HG03558 (cell line): ENCODE data around the gene TTYH3.
"Not testable (repeated sequence)": the region's sequence is repeated elsewhere in the genome, so short reads cannot be mapped to it uniquely, and the experiment has no call there.

ENCODE experiments used
- ATAC-seq: cut with Tn5 transposase; IDR thresholded peaks from one replicate; pipeline ENCODE4 v1.9.1; 2021; ENCODE audit warnings: moderate number of reproducible peaks; ENCODE audit not compliant: unreplicated experiment; ENCODE audit errors: extremely low read depth

TTYH3 gene, protein sequence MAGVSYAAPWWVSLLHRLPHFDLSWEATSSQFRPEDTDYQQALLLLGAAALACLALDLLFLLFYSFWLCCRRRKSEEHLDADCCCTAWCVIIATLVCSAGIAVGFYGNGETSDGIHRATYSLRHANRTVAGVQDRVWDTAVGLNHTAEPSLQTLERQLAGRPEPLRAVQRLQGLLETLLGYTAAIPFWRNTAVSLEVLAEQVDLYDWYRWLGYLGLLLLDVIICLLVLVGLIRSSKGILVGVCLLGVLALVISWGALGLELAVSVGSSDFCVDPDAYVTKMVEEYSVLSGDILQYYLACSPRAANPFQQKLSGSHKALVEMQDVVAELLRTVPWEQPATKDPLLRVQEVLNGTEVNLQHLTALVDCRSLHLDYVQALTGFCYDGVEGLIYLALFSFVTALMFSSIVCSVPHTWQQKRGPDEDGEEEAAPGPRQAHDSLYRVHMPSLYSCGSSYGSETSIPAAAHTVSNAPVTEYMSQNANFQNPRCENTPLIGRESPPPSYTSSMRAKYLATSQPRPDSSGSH

GRCh38 chr7:2631946-2632732 lies at the start of gene TTYH3:
TTYH3 (plus strand) TSS chr7:2631986; CDS start chr7:2632156, 170 bp downstream.
- peak; percentile 12 for ATAC-seq

- ATAC-seq = no peak
Observed at GRCh38 chr7:2582006-2582735, 49.6 kb upstream of the TTYH3 start.

- no peak for ATAC-seq
Observed at GRCh38 chr7:2583798-2584580, 47.8 kb upstream of the TTYH3 start.

DNA sequence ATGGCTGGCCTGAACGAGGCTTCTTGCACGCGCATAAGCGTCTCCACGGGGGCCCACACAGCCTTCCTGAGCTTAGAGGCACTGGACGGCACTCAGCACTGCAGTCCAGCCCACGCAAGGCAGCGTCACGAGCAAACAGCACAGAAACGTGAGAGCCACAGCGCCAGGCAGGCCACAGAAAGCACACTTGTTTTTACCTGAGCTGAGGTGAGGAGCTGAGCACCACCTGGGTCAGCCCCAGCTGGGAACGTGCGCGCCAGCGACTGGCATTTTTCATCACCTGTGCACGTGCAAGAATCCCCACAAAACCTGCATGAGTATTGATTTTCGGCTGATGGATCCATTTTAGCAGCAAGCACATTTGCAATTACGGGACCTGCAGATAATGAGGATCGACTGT lies 46.3 kb upstream of the TTYH3 start:
- no peak for ATAC-seq

GRCh38 chr7:2586326-2587020 lies 45.3 kb upstream of the TTYH3 start:
- ATAC-seq = no peak

GRCh38 chr7:2587134-2587533 lies 44.7 kb upstream of the TTYH3 start:
- no peak for ATAC-seq

- ATAC-seq = no peak
Observed at GRCh38 chr7:2587778-2588177, 44.0 kb upstream of the TTYH3 start.

DNA sequence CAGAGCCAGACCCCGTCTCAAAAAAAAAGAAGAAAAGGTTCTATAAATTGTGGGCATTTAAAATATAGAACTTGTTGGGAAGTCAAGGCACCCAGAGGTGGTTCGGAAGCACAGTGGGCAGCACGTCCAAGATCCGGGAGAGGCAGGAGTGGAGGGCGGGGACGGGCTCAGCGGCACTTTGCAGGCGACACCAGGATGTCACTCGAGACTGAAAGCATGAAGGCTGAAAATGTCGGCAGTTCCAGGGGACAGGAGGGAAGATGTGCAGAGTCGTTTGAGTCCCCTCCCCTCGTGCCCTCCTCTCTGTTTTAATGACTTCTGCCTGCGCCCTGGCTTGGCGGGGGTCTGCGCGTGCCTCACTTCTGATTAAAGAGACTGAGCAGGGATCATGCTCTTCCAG lies 42.4 kb upstream of the TTYH3 start:
- ATAC-seq = no peak

DNA sequence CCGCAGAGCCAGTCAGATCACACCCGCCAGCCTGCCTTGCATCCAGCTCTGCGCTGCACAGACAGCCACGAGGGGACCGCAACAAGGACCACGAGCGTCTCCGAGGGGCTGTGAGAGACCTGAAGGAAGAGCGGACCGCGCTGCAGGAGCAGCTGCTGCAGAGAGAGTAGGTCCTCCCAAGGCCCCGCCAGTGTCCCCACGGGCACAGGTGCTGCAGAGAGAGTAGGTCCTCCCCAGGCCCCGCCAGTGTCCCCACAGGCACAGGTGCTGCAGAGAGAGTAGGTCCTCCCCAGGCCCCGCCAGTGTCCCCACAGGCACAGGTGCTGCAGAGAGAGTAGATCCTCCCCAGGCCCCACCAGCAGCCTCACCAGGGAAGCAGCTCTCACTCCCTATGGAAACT lies 41.8 kb upstream of the TTYH3 start:
- ATAC-seq = not testable (repeated sequence)

DNA sequence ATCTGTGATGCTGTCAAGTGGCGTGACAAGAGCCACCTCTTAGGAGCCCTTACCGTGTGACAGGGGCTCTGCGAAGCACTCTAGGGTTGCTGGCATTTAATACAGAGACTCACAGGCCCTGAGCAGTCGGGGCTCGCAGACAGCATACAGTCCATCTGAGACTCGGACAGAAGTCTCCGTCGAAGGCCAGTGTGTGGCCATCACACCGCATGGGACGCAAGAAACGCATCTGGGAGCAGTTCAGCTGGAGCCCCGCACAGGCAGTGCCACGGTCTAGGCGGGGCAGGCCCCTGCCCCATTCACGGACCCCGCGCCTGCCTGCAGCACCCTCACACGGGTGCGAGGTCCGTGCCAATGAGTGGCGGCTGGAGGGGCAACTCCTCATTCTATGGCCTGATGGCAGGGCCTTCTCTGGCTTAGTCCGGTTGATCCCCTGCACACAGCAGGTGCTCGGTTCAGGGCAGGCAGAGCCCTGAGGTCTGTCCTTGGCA lies 39.4 kb upstream of the TTYH3 start:
- ATAC-seq = no peak

- ATAC-seq = no peak
Observed at GRCh38 chr7:2593036-2593727, 38.6 kb upstream of the TTYH3 start.

DNA sequence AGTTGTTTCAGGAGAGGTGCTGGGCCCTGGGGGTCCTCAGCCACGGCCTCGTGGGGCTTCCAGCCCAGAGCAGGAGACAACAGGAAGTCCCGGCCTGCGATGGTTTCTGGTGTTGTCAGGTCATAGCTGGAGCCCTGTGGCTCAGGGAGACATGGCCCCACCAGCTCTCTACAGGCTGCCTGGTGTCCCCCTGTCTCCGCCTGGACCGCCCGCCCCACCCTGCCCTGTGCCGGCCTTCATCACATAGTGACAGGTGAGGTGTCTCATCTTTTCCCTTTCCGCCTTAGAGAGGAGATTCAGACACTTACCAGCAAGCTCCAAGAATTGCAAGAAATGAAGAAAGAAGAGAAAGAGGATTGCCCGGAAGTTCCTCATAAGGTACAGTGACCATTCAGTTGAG lies 37.2 kb upstream of the TTYH3 start:
- ATAC-seq = no peak

DNA sequence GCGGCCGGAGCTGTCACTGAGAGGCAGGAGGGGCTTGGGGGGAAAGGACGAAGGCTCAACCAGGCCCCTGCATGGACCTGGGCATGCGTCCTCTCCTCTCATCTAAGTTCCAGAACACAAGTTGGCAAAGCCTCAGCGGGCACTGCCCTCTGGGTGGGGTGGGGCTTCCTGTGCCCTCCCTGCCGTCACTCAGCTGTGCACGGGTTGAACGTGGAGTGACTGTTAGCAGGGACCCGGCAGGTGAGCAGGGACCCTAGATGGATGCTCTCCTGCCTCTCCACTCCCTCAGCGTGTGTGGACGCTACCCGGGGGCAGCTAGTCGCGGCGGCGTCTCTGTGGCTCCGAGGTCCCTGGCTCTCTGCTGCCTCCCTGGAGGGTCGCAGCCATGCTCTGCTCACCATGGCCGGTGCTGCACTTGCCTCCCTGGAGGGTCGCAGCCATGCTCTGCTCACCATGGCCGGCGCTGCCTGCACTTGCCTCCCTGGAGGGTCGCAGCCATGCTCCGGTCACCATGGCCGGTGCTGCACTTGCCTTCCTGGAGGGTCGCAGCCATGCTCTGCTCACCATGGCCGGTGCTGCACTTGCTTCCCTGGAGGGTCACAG lies 36.4 kb upstream of the TTYH3 start:
- ATAC-seq = no peak

GRCh38 chr7:2596464-2597272 lies 35.1 kb upstream of the TTYH3 start:
- no peak for ATAC-seq

DNA sequence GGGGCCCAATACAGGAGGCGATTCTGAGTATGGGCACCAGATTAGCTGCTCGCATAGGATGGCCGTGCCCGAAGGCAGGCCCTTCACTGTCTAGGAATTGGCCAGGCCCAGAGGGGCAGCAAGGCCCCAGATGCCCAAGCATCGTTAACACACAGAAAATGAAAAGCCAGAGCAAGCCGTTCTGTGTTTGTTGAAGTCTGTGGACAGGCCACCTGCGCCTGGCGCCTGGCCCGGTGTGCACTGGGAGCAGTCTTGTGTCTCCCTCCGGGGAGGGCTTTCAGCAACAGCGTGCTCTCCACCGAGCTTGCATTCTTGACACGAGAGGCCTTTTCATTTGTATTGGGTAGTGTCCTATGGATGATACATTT lies 34.5 kb upstream of the TTYH3 start:
- no peak for ATAC-seq

DNA sequence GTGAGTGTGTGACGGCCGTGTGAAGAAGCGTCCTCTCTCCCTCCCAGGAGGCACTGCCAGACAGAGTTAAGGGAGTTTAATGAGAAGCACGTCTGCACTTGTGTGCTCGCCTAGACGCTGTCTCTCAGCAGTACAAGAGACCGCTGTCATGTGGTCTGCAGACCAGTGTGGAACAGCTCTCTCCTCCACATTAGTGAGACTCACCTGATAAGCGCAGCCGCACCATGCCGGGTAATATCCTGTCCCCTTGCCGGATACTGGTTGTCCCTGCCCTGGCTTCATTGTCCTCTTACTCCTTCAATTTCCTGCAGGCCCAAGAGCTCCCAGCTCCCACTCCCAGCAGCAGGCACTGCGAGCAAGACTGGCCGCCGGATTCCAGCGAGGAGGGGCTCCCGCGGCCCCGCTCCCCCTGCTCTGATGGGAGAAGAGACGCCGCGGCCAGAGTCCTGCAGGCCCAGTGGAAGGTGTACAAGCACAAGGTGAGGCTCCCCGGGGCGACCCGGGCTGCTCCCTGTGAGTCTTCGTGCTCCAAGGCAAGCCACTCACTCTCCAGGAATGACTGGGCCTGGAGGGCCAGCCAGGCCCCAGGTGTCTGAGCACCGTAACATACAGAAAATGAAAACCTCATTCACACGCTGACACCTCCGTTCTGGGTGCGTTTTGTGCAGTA lies 33.5 kb upstream of the TTYH3 start:
- ATAC-seq = no peak

DNA sequence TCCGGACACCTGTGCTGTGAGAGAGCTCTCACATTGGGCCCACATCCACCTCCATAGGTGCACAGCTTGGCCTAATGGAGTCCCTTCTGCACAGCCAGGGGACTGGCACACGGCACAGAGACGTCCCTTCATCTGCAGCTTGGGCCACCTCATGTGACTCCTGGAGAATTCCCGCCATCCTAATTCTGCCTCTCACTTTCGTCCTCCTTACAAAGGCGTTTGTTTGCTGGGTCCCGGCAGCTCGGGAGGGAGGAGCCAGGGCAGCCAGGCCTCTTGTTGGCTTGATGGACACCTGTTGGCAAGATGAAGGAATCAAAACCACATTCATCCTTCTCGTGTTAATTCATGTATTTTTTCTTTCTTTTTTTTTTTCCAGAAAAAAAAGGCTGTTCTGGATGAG lies 30.7 kb upstream of the TTYH3 start:
- no peak for ATAC-seq
